Karpas-422 (cell line): ENCODE data around the gene PSIP1. TPM values are rescaled to one million over a fixed set of nuclear protein-coding genes. Genes with fewer than 3 reads are reported as not detected.

ENCODE experiments used
- small RNA-seq: library from RNA; depleted of rRNA; stranded (forward); fragments of <200 nt; gene quantifications from one replicate; pipeline ENCODE3, GENCODE V24; 2014
- total RNA-seq: library from RNA; depleted of rRNA; stranded (reverse); fragments of >200 nt; shearing (Covaris generic); gene quantifications from 2 replicates; pipeline ENCODE4 v1.2.3, GENCODE V29; 2014; ENCODE audit warnings: low replicate concordance; rRNA removed

Gene PSIP1
- total RNA-seq, 1 experiment from 2014 or later: 118 TPM

Small RNAs within 50 kb of the gene (small RNA-seq; reads per million reads assigned to genes)
- gene AL513423.1 (not detected), gene RN7SL98P (not detected), gene RNU6-246P (not detected), gene RNU6-319P (not detected)

Other genes with a start within 250 kb of the PSIP1 start
- 0.04 TPM in 2 replicates for gene TTC39B, start 203.8 kb downstream of the PSIP1 start, total RNA-seq
- gene SNAPC3, start 88.1 kb downstream of the PSIP1 start, total RNA-seq: 53.4 and 63.0 TPM in 2 replicates
- 2.7 and 3.1 TPM in 2 replicates for gene CCDC171, start 42.1 kb upstream of the PSIP1 start, total RNA-seq